H1 (cell line): Measurements from ENCODE around the gene RB1. TPM values are rescaled to one million over a fixed set of nuclear protein-coding genes. Genes with fewer than 3 reads are reported as not detected.
A peak's percentile ranks its signal among the peaks of the same experiment; 100 is the strongest.

Source experiments
- CTCF ChIA-PET: fragments of 300-600 bp; sonication (Branson Sonifier 250); formaldehyde crosslinking; loops from one replicate; lab custom pipeline; 2021; ENCODE audit not compliant: partially characterized antibody; lab: Charles Lee
- POLR2A ChIA-PET: fragments of 300-600 bp; sonication (Branson Sonifier 250); formaldehyde crosslinking; loops from one replicate; lab custom pipeline; 2021; ENCODE audit warnings: inconsistent platforms; ENCODE audit not compliant: partially characterized antibody; lab: Charles Lee
- DNase-seq, 2 experiments: peaks; one replicate each; pipeline versions ENCODE4 v3.0.0 to v3.0.0-alpha.2; 2010 to 2022; ENCODE audit warnings: low spot score in 2 of 2, low read depth in 1 of 2, mixed read lengths in 1 of 2
- FAIRE-seq: peaks from 2 replicates; lab custom pipeline; 2011; peaks lifted over from hg19 to GRCh38; lab: Jason Lieb, UNC
- H2AFZ ChIP-seq: 2 replicates; pipeline ENCODE4 v1.8.1; 2012; ENCODE audit warnings: low read length, inconsistent platforms
- H2AK5ac ChIP-seq: 2 replicates; pipeline ENCODE4 v1.6.1; 2013; ENCODE audit warnings: low read depth, low read length
- H2BK120ac ChIP-seq: replicated peaks from 2 replicates; pipeline ENCODE3; 2013; ENCODE audit warnings: low read depth, low read length, inconsistent platforms
- H2BK12ac ChIP-seq: 2 replicates; pipeline ENCODE4 v1.6.1; 2013; ENCODE audit warnings: low read depth, low read length
- H2BK15ac ChIP-seq: 2 replicates; pipeline ENCODE4 v1.6.1; 2013; ENCODE audit warnings: low read length
- H2BK20ac ChIP-seq: 2 replicates; pipeline ENCODE4 v1.6.1; 2013; ENCODE audit warnings: low read length
- H2BK5ac ChIP-seq: 2 replicates; pipeline ENCODE4 v1.6.1; 2013; ENCODE audit warnings: low read depth, low read length
- H3K14ac ChIP-seq: 2 replicates; pipeline ENCODE4 v1.6.1; 2013; ENCODE audit warnings: inconsistent platforms; ENCODE audit not compliant: insufficient read length
- H3K18ac ChIP-seq: 2 replicates; pipeline ENCODE4 v1.6.1; 2013; ENCODE audit warnings: low read length; ENCODE audit errors: extremely low read depth
- H3K23ac ChIP-seq: 2 replicates; pipeline ENCODE4 v1.6.1; 2013; ENCODE audit warnings: inconsistent platforms; ENCODE audit not compliant: insufficient read length
- H3K23me2 ChIP-seq: 2 replicates; pipeline ENCODE4 v1.6.1; 2013; ENCODE audit warnings: low read depth, low read length
- H3K27ac ChIP-seq: 2 replicates; pipeline ENCODE4 v1.6.1; 2011; ENCODE audit warnings: low read depth, low read length, inconsistent platforms
- H3K27me3 ChIP-seq, 4 experiments: replicated peaks in 1 of 4; 1 replicate in 1 of 4; 2 replicates in 3 of 4; pipeline versions ENCODE4 v1.6.1 to v1.8.1; 2011 to 2013; ENCODE audit warnings: low read length in 3 of 4, mild to moderate bottlenecking in 3 of 4, inconsistent platforms in 2 of 4, mixed read lengths in 2 of 4, moderate library complexity in 1 of 4; ENCODE audit not compliant: control insufficient read depth in 3 of 4, insufficient read depth in 3 of 4; ENCODE audit errors: extremely low read depth in 1 of 4
- H3K36me3 ChIP-seq, 4 experiments: 2 replicates each; pipeline versions ENCODE4 v1.6.1 to v1.8.1; 2011 to 2013; ENCODE audit warnings: mild to moderate bottlenecking in 4 of 4, low read length in 3 of 4, moderate library complexity in 2 of 4, control low read depth in 1 of 4, inconsistent platforms in 1 of 4; ENCODE audit not compliant: insufficient read depth in 4 of 4, control insufficient read depth in 2 of 4
- H3K4ac ChIP-seq: replicated peaks from 2 replicates; pipeline ENCODE3; 2013; ENCODE audit warnings: low read length, low read depth, mixed read lengths, inconsistent platforms; ENCODE audit not compliant: insufficient read length
- H3K4me1 ChIP-seq, 4 experiments: replicated peaks in 1 of 4; 1 replicate in 1 of 4; 2 replicates in 3 of 4; pipeline versions ENCODE4 v1.6.1 to v1.8.1; 2011 to 2013; ENCODE audit warnings: low read length in 3 of 4, inconsistent platforms in 2 of 4, mixed read lengths in 1 of 4; ENCODE audit not compliant: insufficient read depth in 4 of 4, control insufficient read depth in 3 of 4
- H3K4me2 ChIP-seq, 2 experiments: 2 replicates each; pipeline versions ENCODE4 v1.6.1 to v1.8.1; 2011 to 2013; ENCODE audit warnings: low read depth in 2 of 2, low read length in 2 of 2, control low read depth in 1 of 2, inconsistent platforms in 1 of 2, mild to moderate bottlenecking in 1 of 2; ENCODE audit not compliant: insufficient read depth in 1 of 2
- H3K4me3 ChIP-seq, 4 experiments: fragments of 200-600, 300-600 bp in 1 of 4; sonication (generic), shearing (Covaris generic), sonication (Bioruptor Twin) in 1 of 4; 2 replicates each; pipeline versions ENCODE4 v1.5.1 to v1.8.1; 2011 to 2016; ENCODE audit warnings: low read length in 4 of 4, low read depth in 3 of 4, control low read depth in 2 of 4, inconsistent platforms in 2 of 4, mild to moderate bottlenecking in 2 of 4, mixed read lengths in 1 of 4, moderate library complexity in 1 of 4; ENCODE audit not compliant: insufficient read depth in 2 of 4; ENCODE audit errors: extremely low read depth in 1 of 4
- H3K56ac ChIP-seq: replicated peaks from 2 replicates; pipeline ENCODE3; 2013; ENCODE audit warnings: low read depth, mild to moderate bottlenecking, mixed read lengths, low read length, inconsistent platforms; ENCODE audit not compliant: insufficient read length
- H3K79me1 ChIP-seq: 2 replicates; pipeline ENCODE4 v1.6.1; 2013; ENCODE audit warnings: low read depth, low read length, control low read depth
- H3K79me2 ChIP-seq, 2 experiments: 2 replicates each; pipeline versions ENCODE4 v1.6.1 to v1.8.1; 2012 to 2013; ENCODE audit warnings: low read length in 2 of 2, mild to moderate bottlenecking in 2 of 2, inconsistent platforms in 1 of 2; ENCODE audit not compliant: insufficient read depth in 2 of 2, control insufficient read depth in 1 of 2
- H3K9ac ChIP-seq, 4 experiments: replicated peaks in 1 of 4; 1 replicate in 1 of 4; 2 replicates in 3 of 4; pipeline versions ENCODE4 v1.6.1 to v1.8.1; 2011 to 2013; ENCODE audit warnings: low read depth in 3 of 4, low read length in 3 of 4, control low read depth in 2 of 4, mild to moderate bottlenecking in 2 of 4, moderate library complexity in 2 of 4, inconsistent platforms in 1 of 4; ENCODE audit errors: extremely low read depth in 1 of 4
- H3K9me3 ChIP-seq, 2 experiments: 2 replicates each; pipeline versions ENCODE4 v1.6.1 to v1.8.1; 2012 to 2013; ENCODE audit warnings: mild to moderate bottlenecking in 2 of 2, moderate library complexity in 2 of 2, control low read depth in 1 of 2, inconsistent platforms in 1 of 2, low read depth in 1 of 2, low read length in 1 of 2, mixed read lengths in 1 of 2; ENCODE audit not compliant: insufficient read depth in 2 of 2
- H4K20me1 ChIP-seq, 2 experiments: replicated peaks in 1 of 2; 2 replicates each; pipeline versions ENCODE3 to v1.8.1; 2011 to 2013; ENCODE audit warnings: inconsistent platforms in 2 of 2, low read length in 2 of 2, mild to moderate bottlenecking in 1 of 2; ENCODE audit not compliant: insufficient read depth in 2 of 2, control insufficient read depth in 1 of 2
- H4K5ac ChIP-seq: 2 replicates; pipeline ENCODE4 v1.6.1; 2013; ENCODE audit warnings: low read length, low read depth, mixed read lengths, inconsistent platforms; ENCODE audit not compliant: insufficient read length
- H4K8ac ChIP-seq: 2 replicates; pipeline ENCODE4 v1.8.0; 2013; ENCODE audit warnings: mild to moderate bottlenecking, moderate library complexity, low read length, inconsistent platforms; ENCODE audit not compliant: insufficient read depth; ENCODE audit errors: extremely low read depth
- H4K91ac ChIP-seq: replicated peaks from 2 replicates; pipeline ENCODE3; 2013; ENCODE audit warnings: low read length, mixed read lengths, inconsistent platforms; ENCODE audit not compliant: insufficient read length
- BCL11A ChIP-seq, 2 experiments: IDR thresholded peaks; one replicate each; pipeline ENCODE4 v1.6.1; 2011; ENCODE audit warnings: low read depth in 2 of 2, low read length in 2 of 2, mild to moderate bottlenecking in 2 of 2
- CBX5 ChIP-seq: fragments of 300-800, 300-1000 bp; sonication (generic); IDR thresholded peaks from 2 replicates; pipeline ENCODE4 v1.7.1; 2016; ENCODE audit warnings: antibody characterized with exemption, low read length, low read depth
- GTF2F1 ChIP-seq: IDR thresholded peaks from 2 replicates; pipeline ENCODE4 v1.6.1; 2012; ENCODE audit warnings: low read depth, low read length, improper control_type of control experiment, borderline replicate concordance
- KDM5A ChIP-seq: fragments of 200-600 bp; IDR thresholded peaks from 2 replicates; pipeline ENCODE4 v1.7.1; 2012; ENCODE audit warnings: mild to moderate bottlenecking, low read length, inconsistent platforms, mixed read lengths
- NANOG ChIP-seq: IDR thresholded peaks from 2 replicates; pipeline ENCODE4 v1.6.1; 2011; ENCODE audit warnings: low read length, low read depth, mild to moderate bottlenecking, inconsistent platforms; ENCODE audit not compliant: insufficient read depth, poor library complexity, severe bottlenecking
- POLR2A ChIP-seq, 2 experiments: IDR thresholded peaks; 1 replicate in 1 of 2; 2 replicates in 1 of 2; pipeline ENCODE4 v1.6.1; 2011; ENCODE audit warnings: low read depth in 2 of 2, low read length in 2 of 2, mild to moderate bottlenecking in 2 of 2; ENCODE audit errors: control extremely low read depth in 1 of 2
- POU5F1 ChIP-seq: IDR thresholded peaks from 2 replicates; pipeline ENCODE4 v1.6.1; 2011; ENCODE audit warnings: low read depth, mild to moderate bottlenecking, low read length, moderate library complexity
- RNF2 ChIP-seq: fragments of 200-900, 300-1000 bp; sonication (generic); IDR thresholded peaks from 2 replicates; pipeline ENCODE4 v1.7.1; 2016; ENCODE audit warnings: borderline replicate concordance, low read depth, mild to moderate bottlenecking, antibody characterized with exemption, low read length; ENCODE audit not compliant: poor library complexity, severe bottlenecking; ENCODE audit errors: missing control alignments
- SIN3A ChIP-seq, 2 experiments: IDR thresholded peaks in 1 of 2; conservative IDR thresholded peaks in 1 of 2; 2 replicates each; pipeline ENCODE4 v1.6.1; 2011 to 2012; ENCODE audit warnings: low read length in 2 of 2, improper control_type of control experiment in 1 of 2, low read depth in 1 of 2, mild to moderate bottlenecking in 1 of 2
- SP2 ChIP-seq: IDR thresholded peaks from 2 replicates; pipeline ENCODE4 v1.6.1; 2012; ENCODE audit warnings: mild to moderate bottlenecking, low read length, inconsistent platforms
- YY1 ChIP-seq: IDR thresholded peaks from 2 replicates; pipeline ENCODE4 v1.6.1; 2011; ENCODE audit warnings: low read depth, mild to moderate bottlenecking, low read length
- WGBS, 2 experiments: shearing (Covaris generic) in 1 of 2; methylation state at CpG; one replicate each; pipeline versions ENCODE4 v1.1.6 to v1.1.7; 2013 to 2015; ENCODE audit warnings: low lambda C conversion rate in 2 of 2, mixed read lengths in 2 of 2, inconsistent platforms in 1 of 2, low coverage in 1 of 2, missing lambda C conversion rate in 1 of 2; ENCODE audit not compliant: insufficient replicate concordance in 2 of 2, insufficient coverage in 1 of 2, insufficient read length in 1 of 2; ENCODE audit errors: extremely low coverage in 1 of 2, missing lambda C conversion rate in 1 of 2; 5-methylcytosine and 5-hydroxymethylcytosine counted together
- polyA plus RNA-seq, 7 experiments: library from polyadenylated mRNA; depleted of rRNA in 3 of 7; stranded (reverse) in 5 of 7; unstranded in 2 of 7; fragments of >200 nt in 5 of 7; fragments of 200-250 nt in 2 of 7; gene quantifications; 1 replicate in 5 of 7; 2 replicates in 1 of 7; 4 replicates in 1 of 7; pipeline versions ENCODE4 v1.2.1 to v1.2.3, GENCODE V29; 2011 to 2013; ENCODE audit warnings: missing spikeins in 2 of 7, mixed read lengths in 2 of 7
- total RNA-seq: library from RNA; stranded (reverse); fragmentation: NEBNext Ultra II Directional; extraction: Animal tissue kit (Norgen Biotek cat#: 25700); gene quantifications from 2 replicates; pipeline ENCODE4 v1.2.1, GENCODE V29; 2021
- TF ChIP-seq, protein P1 (sequence below): IDR thresholded peaks from 2 replicates; pipeline ENCODE4 v1.6.1; 2011; ENCODE audit warnings: low read depth, mild to moderate bottlenecking, low read length; ENCODE audit not compliant: insufficient read depth

RB1 gene
- total and polyA plus RNA-seq, 2 of the 8 experiments (the other 6 are each of a cell fraction or from before 2014, with no cell fraction given): 4.1 to 17.5 TPM

DNA sequence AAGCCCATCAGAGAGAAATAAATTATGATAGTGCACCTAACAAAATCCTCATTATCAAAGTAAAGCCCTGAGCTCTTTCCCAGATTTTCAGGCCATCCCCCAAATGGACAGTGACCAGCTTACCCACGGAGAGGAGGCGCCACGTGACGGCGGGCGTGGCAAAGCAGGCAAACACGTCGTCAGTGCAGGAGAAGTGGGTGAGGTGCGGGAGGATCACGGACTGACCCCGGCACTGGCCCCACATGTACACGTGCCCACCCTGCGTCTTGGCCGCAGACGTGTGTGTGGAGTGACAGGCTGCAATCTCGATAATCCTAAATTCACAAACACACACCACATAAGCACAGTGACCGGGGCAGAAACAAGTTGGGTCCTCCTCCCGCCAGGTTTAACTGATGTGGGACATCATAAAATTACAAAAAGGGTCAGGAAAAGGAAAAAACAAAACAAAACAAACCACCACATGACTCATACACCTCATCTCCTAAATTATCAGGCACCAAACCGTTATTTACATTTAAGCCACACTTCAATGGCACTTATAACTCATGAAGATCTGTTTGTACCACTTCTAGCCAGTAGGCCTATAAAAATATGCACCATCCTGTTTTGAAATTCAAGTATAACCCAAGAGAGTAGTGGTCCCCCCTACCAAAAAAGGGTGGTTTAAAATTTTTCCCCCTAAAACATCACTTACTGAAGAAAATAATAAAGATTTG, 199.2 kb downstream of the RB1 start:
- H4K20me1 ChIP-seq: no peaks in the 10 kb centered on the region
- no peak overlapping the region for H2AFZ ChIP-seq
- DNase-seq (no peak), FAIRE-seq (no peak)
- H3K56ac ChIP-seq: no peak overlapping the region
- peak overlapping the region; percentile 7; the same call in 1 of the 2 replicates for H4K8ac ChIP-seq
- no peaks in the 10 kb centered on the region for H3K27me3 ChIP-seq
- 92% methylated on average over 19 of the region's 19 CpGs; no CpG with 5 or more reads in 1 of the 2 experiments for WGBS, 2 experiments
- H2BK12ac ChIP-seq: no peak overlapping the region
- H2AK5ac ChIP-seq: no peak overlapping the region
- no peak overlapping the region for H4K91ac ChIP-seq
- H3K23ac ChIP-seq: no peak overlapping the region
- H3K9ac ChIP-seq: no peak overlapping the region
- H3K79me2 ChIP-seq: no peaks in the 10 kb centered on the region
- no peak overlapping the region for H3K4ac ChIP-seq
- H2BK5ac ChIP-seq: no peak overlapping the region
- H2BK20ac ChIP-seq: no peak overlapping the region
- H3K36me3 ChIP-seq: no peaks in the 10 kb centered on the region; a peak in 1 of 8 replicates
- no peak overlapping the region for H3K18ac ChIP-seq
- H3K79me1 ChIP-seq: no peaks in the 10 kb centered on the region; the same call in 1 of the 2 replicates
- no peak overlapping the region for H2BK15ac ChIP-seq
- H3K4me1 ChIP-seq: peaks cover 0 to 3% (median under 1%) of the 10 kb centered on the region in 4 experiments; a peak in 3 of 7 replicates
- no peak overlapping the region for H3K27ac ChIP-seq
- ChIA-PET CTCF (no interaction called here), POLR2A (no interaction called here)
- no peak overlapping the region for H4K5ac ChIP-seq
- H3K14ac ChIP-seq: no peak overlapping the region
- H3K9me3 ChIP-seq: no peaks in the 10 kb centered on the region
- no peak overlapping the region for H2BK120ac ChIP-seq
- no peak overlapping the region for H3K4me3 ChIP-seq
- no peak overlapping the region for H3K4me2 ChIP-seq
- no peaks in the 10 kb centered on the region; the same call in 1 of the 2 replicates for H3K23me2 ChIP-seq
- TF ChIP-seq RNF2 (no peak), CBX5 (no peak), KDM5A (no peak), POLR2A (IDR thresholded peaks at IDR 0.05; ENCODE audit: control extremely low read depth in 1 of 2, low read depth in 2 of 2, low read length in 2 of 2) (no peak), NANOG (no peak), SIN3A (conservative IDR thresholded peaks at IDR 0.05 in 1 of 2, IDR thresholded peaks at IDR 0.05 in 1 of 2; ENCODE audit: low read depth in 1 of 2, low read length in 2 of 2) (no peak), SP2 (no peak), YY1 (no peak), GTF2F1 (no peak), BCL11A (IDR thresholded peaks at IDR 0.05; ENCODE audit: low read depth in 2 of 2, low read length in 2 of 2) (no peak), POU5F1 (no peak)
- TF ChIP-seq, protein P1, sequence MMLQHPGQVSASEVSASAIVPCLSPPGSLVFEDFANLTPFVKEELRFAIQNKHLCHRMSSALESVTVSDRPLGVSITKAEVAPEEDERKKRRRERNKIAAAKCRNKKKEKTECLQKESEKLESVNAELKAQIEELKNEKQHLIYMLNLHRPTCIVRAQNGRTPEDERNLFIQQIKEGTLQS: no peak
